HepG2 (cell line): Measurements from ENCODE around the gene EDEM3. TPM values are rescaled to one million over a fixed set of nuclear protein-coding genes. Genes with fewer than 3 reads are reported as not detected.
A peak's percentile ranks its signal among the peaks of the same experiment; 100 is the strongest.

Source experiments
- ATAC-seq: fragments of 200-7000 bp; cut with Tn5 transposase; 3 replicates; pipeline ENCODE4 v1.9.1; 2020; ENCODE audit warnings: mild to moderate bottlenecking, moderate library complexity
- BruUV-seq: library from RNA; stranded (reverse); fragments of 400-500 nt; replicated peaks from 2 replicates; lab custom pipeline; 2021; lab: Mats Ljungman, UMichigan
- CTCF ChIA-PET: fragments of 300-600 bp; formaldehyde crosslinking; extraction: SDS; loops from one replicate; lab custom pipeline; 2021; ENCODE audit warnings: low total read pairs, inconsistent platforms, low intra/inter-chr PET ratio; lab: Yijun Ruan, JAX
- POLR2A ChIA-PET: fragments of 350-600 bp; sonication (Branson Sonifier 250); formaldehyde crosslinking; loops from one replicate; lab custom pipeline; 2020; ENCODE audit warnings: antibody characterized with exemption, inconsistent platforms; lab: Yijun Ruan, JAX
- DNase-seq: peaks from one replicate; pipeline ENCODE4 v3.0.0-alpha.2; 2015; ENCODE audit warnings: low spot score
- FAIRE-seq: peaks from 3 replicates; lab custom pipeline; 2011; peaks lifted over from hg19 to GRCh38; lab: Jason Lieb, UNC
- H2AFZ ChIP-seq: one replicate; pipeline ENCODE4 v1.6.1; 2011; ENCODE audit warnings: low read length, inconsistent platforms
- H3K27ac ChIP-seq: fragments of 300-600 bp; 3 replicates; pipeline ENCODE4 v1.8.0; 2011; ENCODE audit warnings: mixed run types, mild to moderate bottlenecking, mixed read lengths, low read length, inconsistent platforms; ENCODE audit not compliant: insufficient read depth; ENCODE audit errors: extremely low read length
- H3K27me3 ChIP-seq, 2 experiments: fragments of 200-600 bp in 1 of 2; 2 replicates in 1 of 2; 3 replicates in 1 of 2; pipeline versions ENCODE4 v1.6.0 to v1.8.0; 2011; ENCODE audit warnings: low read length in 2 of 2, mild to moderate bottlenecking in 2 of 2, moderate library complexity in 2 of 2, inconsistent platforms in 1 of 2; ENCODE audit not compliant: insufficient read depth in 2 of 2, control insufficient read depth in 1 of 2
- H3K36me3 ChIP-seq, 2 experiments: fragments of 200-600 bp in 1 of 2; replicated peaks in 1 of 2; 2 replicates in 1 of 2; 3 replicates in 1 of 2; pipeline versions ENCODE4 v1.5.1 to v1.8.0; 2011; ENCODE audit warnings: low read length in 2 of 2, inconsistent platforms in 1 of 2; ENCODE audit not compliant: insufficient read depth in 2 of 2, control insufficient read depth in 1 of 2
- H3K4me1 ChIP-seq: 2 replicates; pipeline ENCODE4 v1.5.1; 2012; ENCODE audit warnings: low read length, inconsistent platforms; ENCODE audit not compliant: insufficient read depth
- H3K4me2 ChIP-seq: 2 replicates; pipeline ENCODE4 v1.6.0; 2011; ENCODE audit warnings: low read depth, low read length, inconsistent platforms
- H3K4me3 ChIP-seq, 3 experiments: fragments of 200-600 bp in 1 of 3; sonication (generic), shearing (Covaris generic) in 1 of 3; replicated peaks in 1 of 3; 2 replicates each; pipeline ENCODE4 v1.5.1; 2011 to 2016; ENCODE audit warnings: low read length in 3 of 3, inconsistent platforms in 2 of 3, low read depth in 2 of 3, mild to moderate bottlenecking in 2 of 3, control low read depth in 1 of 3, mixed read lengths in 1 of 3; ENCODE audit not compliant: insufficient read depth in 1 of 3
- H3K79me2 ChIP-seq: one replicate; pipeline ENCODE4 v1.6.1; 2011; ENCODE audit warnings: low read length, inconsistent platforms; ENCODE audit not compliant: insufficient read depth
- H3K9ac ChIP-seq: 2 replicates; pipeline ENCODE4 v1.6.0; 2011; ENCODE audit warnings: mild to moderate bottlenecking, low read depth, low read length, inconsistent platforms; ENCODE audit not compliant: insufficient read depth
- H3K9me3 ChIP-seq: 2 replicates; pipeline ENCODE4 v1.5.1; 2012; ENCODE audit warnings: mild to moderate bottlenecking, low read length
- H4K20me1 ChIP-seq: 2 replicates; pipeline ENCODE4 v1.6.0; 2011; ENCODE audit warnings: inconsistent platforms, mild to moderate bottlenecking, low read length, moderate library complexity; ENCODE audit not compliant: insufficient read depth
- DNMT3B ChIP-seq: conservative IDR thresholded peaks from 2 replicates; pipeline ENCODE4 v1.6.1; 2016; ENCODE audit warnings: missing biosample characterization, control low read depth
- MAFF ChIP-seq: IDR thresholded peaks from 2 replicates; pipeline ENCODE4 v1.6.1; 2011; ENCODE audit warnings: low read depth, low read length, improper control_type of control experiment
- MAFK ChIP-seq, 2 experiments: IDR thresholded peaks in 1 of 2; conservative IDR thresholded peaks in 1 of 2; 2 replicates each; pipeline ENCODE4 v1.6.1; 2011; ENCODE audit warnings: improper control_type of control experiment in 2 of 2, low read length in 2 of 2
- MTA3 ChIP-seq: sonication (generic); formaldehyde crosslinking; IDR thresholded peaks from 2 replicates; pipeline ENCODE4 v1.4.0; 2020; ENCODE audit warnings: missing genetic modification reagents
- NFKB2 ChIP-seq: sonication (generic); formaldehyde crosslinking; IDR thresholded peaks from 2 replicates; pipeline ENCODE4 v1.4.0; 2020; ENCODE audit warnings: missing genetic modification reagents, borderline replicate concordance
- NR2F6 ChIP-seq, 2 experiments: IDR thresholded peaks; 2 replicates each; pipeline ENCODE4 v1.6.1; 2016; ENCODE audit warnings: antibody characterized with exemption in 1 of 2, mild to moderate bottlenecking in 1 of 2
- RBFOX2 ChIP-seq: fragments of 200-400 bp; formaldehyde crosslinking; IDR thresholded peaks from 2 replicates; pipeline ENCODE4 v1.6.1; 2017; ENCODE audit warnings: low read depth, mild to moderate bottlenecking, low read length
- SNAPC4 ChIP-seq: sonication (generic); formaldehyde crosslinking; IDR thresholded peaks from 2 replicates; pipeline ENCODE4 v1.4.0; 2020; ENCODE audit warnings: mild to moderate bottlenecking, missing genetic modification reagents
- ZNF121 ChIP-seq: sonication (generic); formaldehyde crosslinking; IDR thresholded peaks from 2 replicates; pipeline ENCODE4 v1.5.0; 2020; ENCODE audit warnings: mild to moderate bottlenecking, missing genetic modification reagents
- ZNF136 ChIP-seq: sonication (generic); formaldehyde crosslinking; IDR thresholded peaks from 2 replicates; pipeline ENCODE4 v1.8.1; 2022; ENCODE audit warnings: low read depth, mild to moderate bottlenecking, moderate library complexity, missing genetic modification reagents
- WGBS: methylation state at CpG from one replicate; pipeline ENCODE4 v1.1.6; 2017; ENCODE audit warnings: low lambda C conversion rate; 5-methylcytosine and 5-hydroxymethylcytosine counted together
- in situ Hi-C: cut with HindIII; loops from 2 replicates; pipeline ENCODE4 v1.10.0; 2017; ENCODE audit warnings: low pct_unique_long_range_greater_than_20kb; ENCODE audit not compliant: extremely low pct_ligation_motif_present
- intact Hi-C: fragments of 100-400 bp; cut with micrococcal nuclease; formaldehyde crosslinking; loops from one replicate; pipeline ENCODE4 v1.10.0; 2022; ENCODE audit not compliant: unreplicated experiment
- polyA plus RNA-seq, 8 experiments: library from polyadenylated mRNA; depleted of rRNA in 3 of 8; stranded (reverse) in 7 of 8; unstranded in 1 of 8; fragments of >200 nt; fragmentation: Illumina TruSeq in 4 of 8; extraction: Trizol in 4 of 8; gene quantifications; 2 replicates each; pipeline versions ENCODE4 v1.2.1 to v1.2.3, GENCODE V29; 2011 to 2016; ENCODE audit warnings: low read depth in 4 of 8, missing spikeins in 1 of 8, mixed read lengths in 1 of 8; ENCODE audit not compliant: insufficient read depth in 1 of 8
- total RNA-seq, 5 experiments: library from RNA; depleted of rRNA; stranded (reverse); fragments of >200 nt; fragmentation: Illumina TruSeq; extraction: Trizol; gene quantifications; 2 replicates each; pipeline ENCODE4 v1.2.3, GENCODE V29; 2016; ENCODE audit warnings: low read depth in 1 of 5

EDEM3 gene
- total and polyA plus RNA-seq, 2 of the 13 experiments (the other 11 are each of a cell fraction or from before 2014, with no cell fraction given) = 13.1 to 18.2 TPM

- Histone ChIP-seq H4K20me1 (no peaks in the 10 kb centered on the region), H3K9me3 (no peaks in the 10 kb centered on the region), H3K4me1 (no peaks in the 10 kb centered on the region), H3K36me3 (peaks cover 4 to 34% of the 10 kb centered on the region in 2 experiments; a peak in 4 of 5 replicates), H3K4me3 (no peak overlapping the region), H3K27ac (no peak overlapping the region), H3K9ac (no peak overlapping the region), H2AFZ (no peak overlapping the region), H3K79me2 (no peaks in the 10 kb centered on the region), H3K4me2 (no peak overlapping the region), H3K27me3 (no peaks in the 10 kb centered on the region)
- DNase-seq (no peak), ATAC-seq (no peak), FAIRE-seq (no peak)
- no TSS peak for BruUV-seq
- intact Hi-C loops = no loop called here
- POLR2A ChIA-PET = no interaction called here
- in situ Hi-C loops = no loop called here
- no peak for TF ChIP-seq MTA3 (CRISPR knock-in tag)
- no peak for TF ChIP-seq DNMT3B (CRISPR knock-in tag)
- peak; percentile 70 to 81 for TF ChIP-seq MAFK (conservative IDR thresholded peaks at IDR 0.05 in 1 of 2, IDR thresholded peaks at IDR 0.05 in 1 of 2; ENCODE audit: low read length in 2 of 2)
- TF ChIP-seq NFKB2 (CRISPR knock-in tag) = no peak
- no peak for TF ChIP-seq RBFOX2
- no peak for TF ChIP-seq ZNF121
- TF ChIP-seq NR2F6 (IDR thresholded peaks at IDR 0.05) = no peak
- TF ChIP-seq NR2F6 (CRISPR knock-in tag; IDR thresholded peaks at IDR 0.05) = no peak
- TF ChIP-seq MAFF = peak; percentile 76
- TF ChIP-seq SNAPC4 (CRISPR knock-in tag) = no peak
- TF ChIP-seq ZNF136 (CRISPR knock-in tag) = no peak
- 98% methylated on average over 6 of the region's 6 CpGs for WGBS
- CTCF ChIA-PET = no interaction called here
Measured at GRCh38 chr1:184708084-184708676, 46.5 kb downstream of the EDEM3 start.
